ENCODE data around the gene TRPC5OS. TPM values are rescaled to one million over a fixed set of nuclear protein-coding genes. Genes with fewer than 3 reads are reported as not detected.

Gene TRPC5OS
- 0.09 TPM for total RNA-seq
- 0.05 TPM for polyA plus RNA-seq
- long read RNA-seq, donor 1: 0 reads
- long read RNA-seq, donor 2: 0 reads
- long read RNA-seq, donor 3: 0 reads
- long read RNA-seq, donor 4: 0 reads
- long read RNA-seq, donor 5: 0 reads
- long read RNA-seq, donor 6: 0 reads
- long read RNA-seq, donor 7: 0 reads
- long read RNA-seq, donor 8: 0 reads
- long read RNA-seq, donor 9: 0 reads
- long read RNA-seq, donor 10: 0 reads

DNA sequence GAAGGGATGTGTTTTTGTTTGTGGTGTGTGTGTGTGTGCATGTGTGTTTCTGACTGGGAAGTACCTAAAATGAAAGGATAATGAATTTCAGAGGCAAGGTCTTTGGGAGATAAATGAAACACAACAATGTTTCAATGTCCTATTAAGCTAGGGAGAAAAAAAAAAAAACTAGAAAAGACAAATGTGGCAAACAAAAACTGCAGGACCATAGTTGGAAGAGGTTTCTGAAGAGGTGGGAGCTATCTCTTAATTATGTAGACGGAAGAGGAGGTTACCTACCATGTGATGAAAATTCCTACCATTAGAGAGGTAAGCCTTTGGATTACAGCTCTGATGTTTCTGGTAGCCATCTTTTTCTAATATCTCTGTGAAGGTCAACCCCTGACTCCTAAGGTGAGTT lies at the start of gene TRPC5OS:
Gene TRPC5OS, plus strand, starts transcription at position 301 of the 400 bp plus-strand sequence. CDS start 25,669 bp downstream, outside the sequence.
- no peak for DNase-seq (ENCODE audit: low read depth in 6 of 9, low spot score in 9 of 9)
- 100% methylated on average over 1 of the region's 1 CpG for WGBS
- H3K4me3 ChIP-seq (ENCODE audit: low read length in 2 of 2): no peak within 1 kb of the TSS
- no peaks in the 10 kb centered on the region for H3K4me1 ChIP-seq (ENCODE audit: control insufficient read depth in 2 of 2, insufficient read depth in 2 of 2, low read length in 2 of 2)
- H3K36me3 ChIP-seq (ENCODE audit: control insufficient read depth in 2 of 2, insufficient read depth in 2 of 2, low read length in 1 of 2): no peaks in the 10 kb centered on the region
- no peak within 1 kb of the TSS for H3K27ac ChIP-seq (ENCODE audit: low read depth in 1 of 2, low read length in 1 of 2)
- no peaks in the 10 kb centered on the region for H3K9me3 ChIP-seq (ENCODE audit: control insufficient read depth in 2 of 2, insufficient read depth in 1 of 2, low read length in 1 of 2)
- H3K27me3 ChIP-seq (ENCODE audit: control insufficient read depth in 2 of 2, insufficient read depth in 1 of 2, low read length in 1 of 2): no peaks in the 10 kb centered on the region

GRCh38 chrX:111829345-111829744 lies 46.6 kb upstream of the TRPC5OS start:
- Histone ChIP-seq H3K9me3 (ENCODE audit: control insufficient read depth in 2 of 2, insufficient read depth in 1 of 2, low read length in 1 of 2) (peaks cover 0 to 2% of the 10 kb centered on the region in 2 donors), H3K36me3 (ENCODE audit: control insufficient read depth in 2 of 2, insufficient read depth in 2 of 2, low read length in 1 of 2) (no peaks in the 10 kb centered on the region), H3K27ac (ENCODE audit: low read depth in 1 of 2, low read length in 1 of 2) (no peak overlapping the region), H3K4me1 (ENCODE audit: control insufficient read depth in 2 of 2, insufficient read depth in 2 of 2, low read length in 2 of 2) (no peaks in the 10 kb centered on the region), H3K4me3 (ENCODE audit: low read length in 2 of 2) (no peak overlapping the region), H3K27me3 (ENCODE audit: control insufficient read depth in 2 of 2, insufficient read depth in 1 of 2, low read length in 1 of 2) (no peaks in the 10 kb centered on the region)
- DNase-seq (ENCODE audit: low read depth in 6 of 9, low spot score in 9 of 9): no peak
- WGBS: 39% methylated on average over 2 of the region's 2 CpGs

- Histone ChIP-seq H3K27ac (ENCODE audit: low read depth in 1 of 2, low read length in 1 of 2) (no peak overlapping the region), H3K4me1 (ENCODE audit: control insufficient read depth in 2 of 2, insufficient read depth in 2 of 2, low read length in 2 of 2) (no peaks in the 10 kb centered on the region), H3K27me3 (ENCODE audit: control insufficient read depth in 2 of 2, insufficient read depth in 1 of 2, low read length in 1 of 2) (no peaks in the 10 kb centered on the region), H3K36me3 (ENCODE audit: control insufficient read depth in 2 of 2, insufficient read depth in 2 of 2, low read length in 1 of 2) (no peaks in the 10 kb centered on the region), H3K9me3 (ENCODE audit: control insufficient read depth in 2 of 2, insufficient read depth in 1 of 2, low read length in 1 of 2) (peaks cover 0 to 2% of the 10 kb centered on the region in 2 donors), H3K4me3 (ENCODE audit: low read length in 2 of 2) (no peak overlapping the region)
- no peak for DNase-seq (ENCODE audit: low read depth in 6 of 9, low spot score in 9 of 9)
- WGBS: 88% methylated on average over 2 of the region's 2 CpGs
These were observed 45.4 kb upstream of the TRPC5OS start for GRCh38 chrX:111830571-111830970.

GRCh38 chrX:111831343-111831742 lies 44.6 kb upstream of the TRPC5OS start:
- Histone ChIP-seq H3K9me3 (ENCODE audit: control insufficient read depth in 2 of 2, insufficient read depth in 1 of 2, low read length in 1 of 2) (peaks cover 0 to 2% of the 10 kb centered on the region in 2 donors), H3K27ac (ENCODE audit: low read depth in 1 of 2, low read length in 1 of 2) (no peak overlapping the region), H3K27me3 (ENCODE audit: control insufficient read depth in 2 of 2, insufficient read depth in 1 of 2, low read length in 1 of 2) (no peaks in the 10 kb centered on the region), H3K4me1 (ENCODE audit: control insufficient read depth in 2 of 2, insufficient read depth in 2 of 2, low read length in 2 of 2) (no peaks in the 10 kb centered on the region), H3K36me3 (ENCODE audit: control insufficient read depth in 2 of 2, insufficient read depth in 2 of 2, low read length in 1 of 2) (no peaks in the 10 kb centered on the region), H3K4me3 (ENCODE audit: low read length in 2 of 2) (no peak overlapping the region)
- WGBS: 93% methylated on average over 1 of the region's 1 CpG
- DNase-seq (ENCODE audit: low read depth in 6 of 9, low spot score in 9 of 9): no peak

GRCh38 chrX:111837197-111837596 lies 38.8 kb upstream of the TRPC5OS start:
- Histone ChIP-seq H3K9me3 (ENCODE audit: control insufficient read depth in 2 of 2, insufficient read depth in 1 of 2, low read length in 1 of 2) (no peaks in the 10 kb centered on the region), H3K27me3 (ENCODE audit: control insufficient read depth in 2 of 2, insufficient read depth in 1 of 2, low read length in 1 of 2) (no peaks in the 10 kb centered on the region), H3K4me1 (ENCODE audit: control insufficient read depth in 2 of 2, insufficient read depth in 2 of 2, low read length in 2 of 2) (no peaks in the 10 kb centered on the region), H3K4me3 (ENCODE audit: low read length in 2 of 2) (no peak overlapping the region), H3K36me3 (ENCODE audit: control insufficient read depth in 2 of 2, insufficient read depth in 2 of 2, low read length in 1 of 2) (no peaks in the 10 kb centered on the region), H3K27ac (ENCODE audit: low read depth in 1 of 2, low read length in 1 of 2) (no peak overlapping the region)
- no peak for DNase-seq (ENCODE audit: low read depth in 6 of 9, low spot score in 9 of 9)
- WGBS: 95% methylated on average over 1 of the region's 1 CpG

GRCh38 chrX:111847491-111848133 lies 28.4 kb upstream of the TRPC5OS start:
- 52% methylated on average over 4 of the region's 4 CpGs for WGBS
- DNase-seq (ENCODE audit: low read depth in 6 of 9, low spot score in 9 of 9): no peak

DNA sequence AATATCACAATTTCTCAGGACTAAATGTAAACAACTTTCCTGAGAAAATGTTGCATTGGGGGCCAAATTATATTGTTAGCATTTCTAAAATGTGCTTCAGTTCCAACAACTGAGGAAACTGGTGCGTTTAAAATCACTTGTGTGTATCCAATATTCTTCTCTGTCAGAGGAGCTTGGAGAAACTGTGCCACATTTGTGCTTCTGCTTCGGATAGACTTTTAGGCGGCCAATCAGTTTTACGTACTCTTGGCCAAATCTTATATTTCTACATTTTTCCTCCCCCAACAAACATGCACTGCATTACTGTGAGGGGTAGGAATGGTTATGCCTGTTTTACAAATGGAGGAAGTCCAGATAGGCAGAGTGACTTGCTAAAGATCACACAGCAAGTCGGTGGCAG lies 27.4 kb upstream of the TRPC5OS start:
- Histone ChIP-seq H3K27me3 (ENCODE audit: control insufficient read depth in 2 of 2, insufficient read depth in 1 of 2, low read length in 1 of 2) (no peaks in the 10 kb centered on the region), H3K9me3 (ENCODE audit: control insufficient read depth in 2 of 2, insufficient read depth in 1 of 2, low read length in 1 of 2) (no peaks in the 10 kb centered on the region), H3K4me1 (ENCODE audit: control insufficient read depth in 2 of 2, insufficient read depth in 2 of 2, low read length in 2 of 2) (no peaks in the 10 kb centered on the region), H3K4me3 (ENCODE audit: low read length in 2 of 2) (no peak overlapping the region), H3K36me3 (ENCODE audit: control insufficient read depth in 2 of 2, insufficient read depth in 2 of 2, low read length in 1 of 2) (no peaks in the 10 kb centered on the region), H3K27ac (ENCODE audit: low read depth in 1 of 2, low read length in 1 of 2) (no peak overlapping the region)
- no peak for DNase-seq (ENCODE audit: low read depth in 6 of 9, low spot score in 9 of 9)
- 93% methylated on average over 5 of the region's 5 CpGs for WGBS

More at GRCh38 chrX:111847491-111848133, 28.4 kb upstream of the TRPC5OS start:
- H3K36me3 ChIP-seq (ENCODE audit: control insufficient read depth in 2 of 2, insufficient read depth in 2 of 2, low read length in 1 of 2): no peaks in the 10 kb centered on the region
- no peaks in the 10 kb centered on the region for H3K27me3 ChIP-seq (ENCODE audit: control insufficient read depth in 2 of 2, insufficient read depth in 1 of 2, low read length in 1 of 2)
- no peaks in the 10 kb centered on the region for H3K4me1 ChIP-seq (ENCODE audit: control insufficient read depth in 2 of 2, insufficient read depth in 2 of 2, low read length in 2 of 2)
- no peaks in the 10 kb centered on the region for H3K9me3 ChIP-seq (ENCODE audit: control insufficient read depth in 2 of 2, insufficient read depth in 1 of 2, low read length in 1 of 2)
- H3K27ac ChIP-seq (ENCODE audit: low read depth in 1 of 2, low read length in 1 of 2): no peak overlapping the region
- no peak overlapping the region for H3K4me3 ChIP-seq (ENCODE audit: low read length in 2 of 2)

- DNase-seq (ENCODE audit: low read depth in 6 of 9, low spot score in 9 of 9): no peak
- Histone ChIP-seq H3K4me1 (ENCODE audit: control insufficient read depth in 2 of 2, insufficient read depth in 2 of 2, low read length in 2 of 2) (no peaks in the 10 kb centered on the region), H3K9me3 (ENCODE audit: control insufficient read depth in 2 of 2, insufficient read depth in 1 of 2, low read length in 1 of 2) (no peaks in the 10 kb centered on the region), H3K4me3 (ENCODE audit: low read length in 2 of 2) (no peak overlapping the region), H3K36me3 (ENCODE audit: control insufficient read depth in 2 of 2, insufficient read depth in 2 of 2, low read length in 1 of 2) (no peaks in the 10 kb centered on the region), H3K27me3 (ENCODE audit: control insufficient read depth in 2 of 2, insufficient read depth in 1 of 2, low read length in 1 of 2) (no peaks in the 10 kb centered on the region), H3K27ac (ENCODE audit: low read depth in 1 of 2, low read length in 1 of 2) (no peak overlapping the region)
These were observed 25.0 kb upstream of the TRPC5OS start for GRCh38 chrX:111850975-111851374.

DNA sequence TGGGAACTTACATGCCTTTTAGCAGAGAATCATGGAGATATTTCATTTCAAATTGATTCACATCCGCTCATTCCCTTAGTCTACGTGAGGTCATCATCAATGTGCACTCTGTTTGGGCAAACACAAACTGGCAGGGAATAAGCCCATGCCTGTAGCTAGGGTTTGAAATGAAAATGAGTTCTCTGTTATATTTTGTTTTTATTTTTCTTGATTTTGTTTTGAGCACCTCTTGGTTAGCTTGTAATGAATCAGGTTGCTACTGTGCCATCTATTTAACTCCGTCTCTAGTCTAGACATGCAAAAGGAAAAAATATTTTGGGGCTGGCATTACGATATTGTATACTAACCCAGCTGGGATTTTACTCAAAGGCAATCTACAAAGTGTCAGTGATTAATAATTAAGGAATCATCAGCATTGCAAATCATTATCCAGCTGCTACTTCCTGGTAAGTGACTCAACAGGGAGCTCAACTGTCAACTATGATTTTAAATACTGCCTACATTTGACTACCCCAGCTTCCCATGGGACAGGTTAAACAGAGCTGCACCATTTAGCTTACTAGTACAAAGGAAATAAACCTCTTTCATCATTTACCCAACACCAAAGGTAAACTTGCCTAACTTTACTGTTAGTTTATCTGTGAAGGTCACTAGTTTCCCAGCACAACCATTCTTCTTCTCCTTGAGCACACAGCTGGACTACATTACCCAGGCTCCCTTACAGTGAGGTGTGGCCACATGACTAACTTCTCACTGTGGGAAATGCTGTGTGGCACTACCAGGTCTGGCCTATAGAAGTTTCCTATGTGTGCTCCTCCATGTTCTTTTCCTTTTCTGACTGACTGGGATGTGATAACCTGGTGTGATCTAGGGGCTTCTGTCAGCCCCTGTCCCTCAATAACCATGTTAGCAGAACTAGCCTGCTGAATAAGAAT lies 21.2 kb upstream of the TRPC5OS start:
- H3K9me3 ChIP-seq (ENCODE audit: control insufficient read depth in 2 of 2, insufficient read depth in 1 of 2, low read length in 1 of 2): no peaks in the 10 kb centered on the region
- H3K27me3 ChIP-seq (ENCODE audit: control insufficient read depth in 2 of 2, insufficient read depth in 1 of 2, low read length in 1 of 2): no peaks in the 10 kb centered on the region
- no peak overlapping the region for H3K27ac ChIP-seq (ENCODE audit: low read depth in 1 of 2, low read length in 1 of 2)
- no peaks in the 10 kb centered on the region for H3K4me1 ChIP-seq (ENCODE audit: control insufficient read depth in 2 of 2, insufficient read depth in 2 of 2, low read length in 2 of 2)
- no peak for DNase-seq (ENCODE audit: low read depth in 6 of 9, low spot score in 9 of 9)
- WGBS: 94% methylated on average over 4 of the region's 4 CpGs
- H3K4me3 ChIP-seq (ENCODE audit: low read length in 2 of 2): no peak overlapping the region
- no peaks in the 10 kb centered on the region for H3K36me3 ChIP-seq (ENCODE audit: control insufficient read depth in 2 of 2, insufficient read depth in 2 of 2, low read length in 1 of 2)
